Caco-2 (cell line): ENCODE data around the gene WDR20. TPM values are rescaled to one million over a fixed set of nuclear protein-coding genes. Genes with fewer than 3 reads are reported as not detected.

Experiments used
- BruUV-seq: library from RNA; stranded (reverse); fragments of 400-500 nt; replicated peaks from 2 replicates; lab custom pipeline; 2021; lab: Mats Ljungman, UMichigan
- CTCF ChIA-PET: fragments of 300-600 bp; sonication (Branson Sonifier 250); formaldehyde crosslinking; loops from one replicate; lab custom pipeline; 2022; ENCODE audit warnings: antibody characterized with exemption; lab: Charles Lee
- POLR2A ChIA-PET: fragments of 300-600 bp; sonication (Branson Sonifier 250); formaldehyde crosslinking; loops from one replicate; lab custom pipeline; 2022; ENCODE audit warnings: antibody characterized with exemption; lab: Charles Lee
- DNase-seq, 2 experiments: peaks; one replicate each; pipeline versions ENCODE4 v3.0.0 to v3.0.0-alpha.2; 2020 to 2022
- H3K27me3 ChIP-seq: replicated peaks from 2 replicates; pipeline ENCODE4 v1.6.0; 2011; ENCODE audit warnings: low read length; ENCODE audit not compliant: control insufficient read depth, insufficient read depth
- H3K36me3 ChIP-seq: 2 replicates; pipeline ENCODE4 v1.5.1; 2011; ENCODE audit warnings: low read length; ENCODE audit not compliant: control insufficient read depth, insufficient read depth
- H3K4me1 ChIP-seq: fragments of 250-450 bp; sonication (Bioruptor Pico); 2 replicates; pipeline ENCODE4 v1.5.1; 2020; ENCODE audit warnings: mild to moderate bottlenecking
- H3K4me3 ChIP-seq: 2 replicates; pipeline ENCODE4 v1.5.1; 2011; ENCODE audit warnings: low read depth, mild to moderate bottlenecking, control low read depth, low read length
- H3K9me3 ChIP-seq: fragments of 250-450 bp; sonication (Bioruptor Pico); 2 replicates; pipeline ENCODE4 v1.5.1; 2020; ENCODE audit warnings: mild to moderate bottlenecking, moderate library complexity
- H3K27ac Mint-ChIP-seq: one replicate; pipeline ENCODE4 v1.8.0; 2022; ENCODE audit warnings: mixed read lengths; ENCODE audit not compliant: unreplicated experiment
- H3K27me3 Mint-ChIP-seq: one replicate; pipeline ENCODE4 v1.8.0; 2022; ENCODE audit warnings: mixed read lengths; ENCODE audit not compliant: insufficient read depth, unreplicated experiment
- H3K36me3 Mint-ChIP-seq: one replicate; pipeline ENCODE4 v1.8.0; 2022; ENCODE audit warnings: mild to moderate bottlenecking, mixed read lengths; ENCODE audit not compliant: insufficient read depth, unreplicated experiment
- H3K4me1 Mint-ChIP-seq: one replicate; pipeline ENCODE4 v1.8.0; 2022; ENCODE audit warnings: low read depth, mixed read lengths; ENCODE audit not compliant: unreplicated experiment
- H3K4me3 Mint-ChIP-seq: one replicate; pipeline ENCODE4 v1.8.0; 2022; ENCODE audit warnings: mild to moderate bottlenecking, moderate library complexity, mixed read lengths; ENCODE audit not compliant: unreplicated experiment
- H3K9me3 Mint-ChIP-seq: one replicate; pipeline ENCODE4 v1.8.0; 2022; ENCODE audit warnings: mixed read lengths; ENCODE audit not compliant: unreplicated experiment
- intact Hi-C: fragments of 100-400 bp; cut with micrococcal nuclease; formaldehyde crosslinking; loops from one replicate; pipeline ENCODE4 v1.10.0; 2022; ENCODE audit not compliant: unreplicated experiment
- total RNA-seq: library from RNA; stranded (reverse); gene quantifications from 2 replicates; pipeline ENCODE4 v1.2.3, GENCODE V29; 2022
- TF ChIP-seq, protein P1 (sequence below), 2 experiments: fragments of 200-600 bp in 1 of 2; IDR thresholded peaks; 1 replicate in 1 of 2; 2 replicates in 1 of 2; pipeline versions ENCODE4 v1.5.1 to v1.8.0; 2011 to 2022; ENCODE audit warnings: antibody characterized with exemption in 1 of 2, control low read depth in 1 of 2, inconsistent platforms in 1 of 2, low read depth in 1 of 2, low read length in 1 of 2, mild to moderate bottlenecking in 1 of 2, moderate library complexity in 1 of 2; ENCODE audit not compliant: insufficient read depth in 1 of 2, severe bottlenecking in 1 of 2, unreplicated experiment in 1 of 2

Gene WDR20
- total RNA-seq, 1 experiment from 2014 or later, result 32.5 TPM

DNA sequence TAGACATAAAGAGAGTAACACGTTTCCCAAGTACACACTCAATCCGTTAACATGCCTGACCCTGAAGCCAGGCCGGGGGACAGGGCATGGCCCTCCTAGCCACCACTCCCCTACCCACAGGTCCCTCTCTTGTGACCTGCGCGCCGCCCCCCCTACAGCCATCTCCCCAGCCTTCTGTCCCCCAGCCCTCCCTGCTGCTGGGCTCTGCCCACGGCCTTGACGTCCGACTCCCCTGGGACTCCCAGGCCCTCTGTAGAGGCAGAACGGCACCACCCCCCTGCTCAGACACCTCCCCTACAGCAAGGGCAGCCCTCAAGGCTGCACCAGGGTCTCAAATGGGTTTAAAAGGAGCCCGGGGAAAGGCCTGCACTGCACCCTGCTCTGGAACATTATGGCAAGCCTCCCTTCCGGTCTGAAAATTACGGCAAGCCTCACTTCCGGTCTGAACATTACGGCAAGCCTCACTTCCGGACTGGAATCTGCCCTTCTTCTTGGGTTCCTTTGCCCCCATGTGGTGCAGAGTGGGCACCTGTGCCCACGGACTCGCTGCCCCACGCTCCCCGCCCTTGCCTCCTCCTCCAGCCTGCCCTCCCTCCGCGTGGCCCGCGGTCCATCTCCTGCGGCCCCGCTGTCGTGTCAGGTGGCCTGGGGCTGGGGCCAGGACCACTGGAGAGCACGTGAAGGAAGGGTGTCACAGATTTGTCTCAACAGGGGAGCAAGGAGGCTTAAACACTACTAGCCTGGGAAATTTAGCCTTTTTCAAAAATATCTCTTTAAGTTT lies 87.7 kb downstream of the WDR20 start:
- Histone ChIP-seq H3K27me3 (no peaks in the 10 kb centered on the region), H3K36me3 (no peaks in the 10 kb centered on the region), H3K4me3 (no peak overlapping the region), H3K4me1 (no peaks in the 10 kb centered on the region), H3K9me3 (no peaks in the 10 kb centered on the region)
- DNase-seq, result no peak
- CTCF ChIA-PET, result no interaction called here
- intact Hi-C loops, result no loop called here
- Mint-ChIP-seq H3K9me3 (no peaks in the 10 kb centered on the region), H3K4me3 (no peak overlapping the region), H3K36me3 (no peaks in the 10 kb centered on the region), H3K27ac (no peak overlapping the region), H3K27me3 (no peaks in the 10 kb centered on the region), H3K4me1 (no peaks in the 10 kb centered on the region)
- POLR2A ChIA-PET, result no interaction called here
- no TSS peak for BruUV-seq
- TF ChIP-seq, protein P1, sequence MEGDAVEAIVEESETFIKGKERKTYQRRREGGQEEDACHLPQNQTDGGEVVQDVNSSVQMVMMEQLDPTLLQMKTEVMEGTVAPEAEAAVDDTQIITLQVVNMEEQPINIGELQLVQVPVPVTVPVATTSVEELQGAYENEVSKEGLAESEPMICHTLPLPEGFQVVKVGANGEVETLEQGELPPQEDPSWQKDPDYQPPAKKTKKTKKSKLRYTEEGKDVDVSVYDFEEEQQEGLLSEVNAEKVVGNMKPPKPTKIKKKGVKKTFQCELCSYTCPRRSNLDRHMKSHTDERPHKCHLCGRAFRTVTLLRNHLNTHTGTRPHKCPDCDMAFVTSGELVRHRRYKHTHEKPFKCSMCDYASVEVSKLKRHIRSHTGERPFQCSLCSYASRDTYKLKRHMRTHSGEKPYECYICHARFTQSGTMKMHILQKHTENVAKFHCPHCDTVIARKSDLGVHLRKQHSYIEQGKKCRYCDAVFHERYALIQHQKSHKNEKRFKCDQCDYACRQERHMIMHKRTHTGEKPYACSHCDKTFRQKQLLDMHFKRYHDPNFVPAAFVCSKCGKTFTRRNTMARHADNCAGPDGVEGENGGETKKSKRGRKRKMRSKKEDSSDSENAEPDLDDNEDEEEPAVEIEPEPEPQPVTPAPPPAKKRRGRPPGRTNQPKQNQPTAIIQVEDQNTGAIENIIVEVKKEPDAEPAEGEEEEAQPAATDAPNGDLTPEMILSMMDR (IDR thresholded peaks at IDR 0.05; ENCODE audit: insufficient read depth in 1 of 2, low read depth in 1 of 2, low read length in 1 of 2, severe bottlenecking in 1 of 2, unreplicated experiment in 1 of 2), result no peak

DNA sequence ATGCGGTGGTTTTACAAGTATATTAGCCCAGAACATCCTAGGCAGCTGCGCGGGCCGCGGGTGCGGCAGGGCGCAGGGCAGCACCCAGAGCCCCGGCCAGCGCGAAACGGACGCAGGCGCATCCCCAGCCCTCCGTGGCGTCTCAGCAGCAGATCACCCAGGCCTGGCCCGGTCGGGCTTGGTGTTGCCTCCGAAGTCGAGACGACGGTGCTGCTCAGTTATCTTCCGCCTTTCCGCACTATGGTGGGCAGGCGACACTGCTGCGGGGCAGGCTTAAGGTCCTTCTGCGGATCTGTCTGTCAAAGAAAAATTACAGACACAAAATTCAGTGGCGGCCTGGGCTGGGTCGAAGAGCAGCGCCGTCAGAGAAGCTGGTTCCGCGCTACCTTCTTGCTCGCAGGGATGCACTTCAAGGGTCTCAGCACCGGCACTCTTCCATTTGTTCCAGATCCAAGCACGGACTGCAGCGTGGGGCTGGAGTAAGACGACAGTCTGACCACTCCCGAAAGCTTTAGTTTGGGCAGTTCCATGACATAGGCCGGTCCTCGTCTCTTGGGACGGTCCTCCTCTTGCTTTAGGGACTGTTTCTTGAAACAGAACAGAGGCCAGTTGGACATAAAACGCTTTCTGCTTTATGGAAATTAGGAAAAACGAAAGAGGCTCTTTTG lies 89.5 kb downstream of the WDR20 start:
- no peak overlapping the region for H3K27ac Mint-ChIP-seq
- no peaks in the 10 kb centered on the region for H3K4me1 Mint-ChIP-seq
- POLR2A ChIA-PET, result no interaction called here
- BruUV-seq, result no TSS peak
- Histone ChIP-seq H3K9me3 (no peaks in the 10 kb centered on the region), H3K4me3 (no peak overlapping the region), H3K27me3 (no peaks in the 10 kb centered on the region), H3K4me1 (no peaks in the 10 kb centered on the region), H3K36me3 (no peaks in the 10 kb centered on the region)
- intact Hi-C loops, result no loop called here
- no peaks in the 10 kb centered on the region for H3K27me3 Mint-ChIP-seq
- H3K4me3 Mint-ChIP-seq, result no peak overlapping the region
- H3K9me3 Mint-ChIP-seq, result no peaks in the 10 kb centered on the region
- CTCF ChIA-PET, result no interaction called here
- TF ChIP-seq, protein P1 (IDR thresholded peaks at IDR 0.05; ENCODE audit: insufficient read depth in 1 of 2, low read depth in 1 of 2, low read length in 1 of 2, severe bottlenecking in 1 of 2, unreplicated experiment in 1 of 2), result no peak
- no peaks in the 10 kb centered on the region for H3K36me3 Mint-ChIP-seq
- DNase-seq, result no peak

DNA sequence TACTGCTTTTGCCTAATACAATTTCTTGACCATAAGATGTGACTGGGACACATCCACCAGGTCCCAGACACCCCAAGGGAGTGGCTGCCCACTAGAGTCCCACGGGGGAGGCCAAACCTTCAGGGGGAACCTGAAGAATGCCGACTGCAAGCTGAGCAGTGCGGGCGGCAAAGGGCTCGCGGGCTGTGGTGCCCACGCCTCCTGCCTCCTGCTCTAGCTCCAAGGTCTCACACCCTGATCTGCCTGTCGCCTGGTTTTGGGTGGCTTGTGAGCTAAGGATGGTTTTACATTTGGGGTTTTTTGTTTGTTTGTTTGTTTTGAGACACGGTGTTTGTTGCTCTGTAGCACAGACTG lies 90.0 kb downstream of the WDR20 start:
- Mint-ChIP-seq H3K27me3 (no peaks in the 10 kb centered on the region), H3K27ac (no peak overlapping the region)

More for the DNA sequence above, 90.0 kb downstream of the WDR20 start:
- BruUV-seq, result no TSS peak
- TF ChIP-seq, protein P1 (IDR thresholded peaks at IDR 0.05; ENCODE audit: insufficient read depth in 1 of 2, low read depth in 1 of 2, low read length in 1 of 2, severe bottlenecking in 1 of 2, unreplicated experiment in 1 of 2), result no peak
- no peaks in the 10 kb centered on the region for H3K4me1 ChIP-seq
- Mint-ChIP-seq H3K4me3 (no peak overlapping the region), H3K4me1 (no peaks in the 10 kb centered on the region), H3K9me3 (no peaks in the 10 kb centered on the region), H3K36me3 (no peaks in the 10 kb centered on the region)
- DNase-seq, result no peak
- POLR2A ChIA-PET, result no interaction called here
- H3K36me3 ChIP-seq, result no peaks in the 10 kb centered on the region
- intact Hi-C loops, result no loop called here
- no peaks in the 10 kb centered on the region for H3K27me3 ChIP-seq
- H3K4me3 ChIP-seq, result no peak overlapping the region
- H3K9me3 ChIP-seq, result no peaks in the 10 kb centered on the region
- CTCF ChIA-PET, result no interaction called here
